ENCODE data around the gene LTBP1.
"Not testable (repeated sequence)": the region's sequence is repeated elsewhere in the genome, so short reads cannot be mapped to it uniquely, and the experiment has no call there.

LTBP1 gene

GRCh38 chr2:33141476-33141875 lies 194.7 kb downstream of the LTBP1 start:
- DNase-seq (ENCODE audit: low read depth in 2 of 2), result no peak

- DNase-seq (ENCODE audit: low read depth in 2 of 2), result no peak
These were observed 196.1 kb downstream of the LTBP1 start for GRCh38 chr2:33142810-33143209.

GRCh38 chr2:33144243-33144642 lies 197.5 kb downstream of the LTBP1 start:
- no peak for DNase-seq (ENCODE audit: low read depth in 2 of 2)

GRCh38 chr2:33145459-33145858 lies 198.7 kb downstream of the LTBP1 start:
- peak; percentile 74 to 79 for DNase-seq (ENCODE audit: low read depth in 2 of 2)

- no peak for DNase-seq (ENCODE audit: low read depth in 2 of 2)
These were observed 199.3 kb downstream of the LTBP1 start for GRCh38 chr2:33146102-33146501.

GRCh38 chr2:33153008-33153407 lies 206.3 kb downstream of the LTBP1 start:
- DNase-seq (ENCODE audit: low read depth in 2 of 2), result peak; percentile 58 to 63

GRCh38 chr2:33158482-33159003 lies 211.8 kb downstream of the LTBP1 start:
- DNase-seq (ENCODE audit: low read depth in 2 of 2), result peak; percentile 53 to 58

- peak; percentile 70 to 72 for DNase-seq (ENCODE audit: low read depth in 2 of 2)
These were observed 213.4 kb downstream of the LTBP1 start for GRCh38 chr2:33160191-33160590.

GRCh38 chr2:33166287-33166881 lies 219.6 kb downstream of the LTBP1 start:
- peak; percentile 94 for DNase-seq (ENCODE audit: low read depth in 2 of 2)

- DNase-seq (ENCODE audit: low read depth in 2 of 2), result no peak
These were observed 221.0 kb downstream of the LTBP1 start for GRCh38 chr2:33167622-33168245.

GRCh38 chr2:33168425-33168824 lies 221.7 kb downstream of the LTBP1 start:
- DNase-seq (ENCODE audit: low read depth in 2 of 2), result no peak

GRCh38 chr2:33168922-33169321 lies 222.2 kb downstream of the LTBP1 start:
- DNase-seq (ENCODE audit: low read depth in 2 of 2), result no peak

GRCh38 chr2:33170251-33170650 lies 223.5 kb downstream of the LTBP1 start:
- DNase-seq (ENCODE audit: low read depth in 2 of 2), result not testable (repeated sequence)

GRCh38 chr2:33177627-33178026 lies 230.9 kb downstream of the LTBP1 start:
- no peak for DNase-seq (ENCODE audit: low read depth in 2 of 2)

- DNase-seq (ENCODE audit: low read depth in 2 of 2), result no peak
These were observed 231.5 kb downstream of the LTBP1 start for GRCh38 chr2:33178209-33178608.

GRCh38 chr2:33180915-33181314 lies 234.2 kb downstream of the LTBP1 start:
- DNase-seq (ENCODE audit: low read depth in 2 of 2), result no peak

GRCh38 chr2:33181466-33181865 lies 234.7 kb downstream of the LTBP1 start:
- no peak for DNase-seq (ENCODE audit: low read depth in 2 of 2)

GRCh38 chr2:33184041-33184440 lies 237.3 kb downstream of the LTBP1 start:
- no peak for DNase-seq (ENCODE audit: low read depth in 2 of 2)

- DNase-seq (ENCODE audit: low read depth in 2 of 2), result no peak
These were observed 240.2 kb downstream of the LTBP1 start for GRCh38 chr2:33186937-33187336.

- DNase-seq (ENCODE audit: low read depth in 2 of 2), result no peak
These were observed 242.0 kb downstream of the LTBP1 start for GRCh38 chr2:33188799-33189198.

GRCh38 chr2:33190393-33190937 lies 243.7 kb downstream of the LTBP1 start:
- no peak for DNase-seq (ENCODE audit: low read depth in 2 of 2)

- DNase-seq (ENCODE audit: low read depth in 2 of 2), result no peak
These were observed 249.1 kb downstream of the LTBP1 start for GRCh38 chr2:33195891-33196290.

- no peak for DNase-seq (ENCODE audit: low read depth in 2 of 2)
These were observed 249.9 kb downstream of the LTBP1 start for GRCh38 chr2:33196700-33197099.
